Liver (tissue), 9 donors: ENCODE data around the gene SYCE3. TPM values are rescaled to one million over a fixed set of nuclear protein-coding genes. Genes with fewer than 3 reads are reported as not detected.
"Not testable (repeated sequence)": the region's sequence is repeated elsewhere in the genome, so short reads cannot be mapped to it uniquely, and the experiment has no call there.

Experiments
- DNase-seq: peaks from one replicate; pipeline ENCODE4 v3.0.0-alpha.2; 2017; ENCODE audit warnings: low spot score
- H3K27ac ChIP-seq, 2 donors: one replicate each; pipeline ENCODE4 v1.7.0; 2013; ENCODE audit warnings: inconsistent platforms in 2 of 2, low read length in 2 of 2, control low read depth in 1 of 2, low read depth in 1 of 2, mild to moderate bottlenecking in 1 of 2
- H3K27me3 ChIP-seq, 4 donors: one replicate each; pipeline versions ENCODE4 v1.6.1 to v1.7.0; 2013; ENCODE audit warnings: low read length in 3 of 4, inconsistent platforms in 1 of 4, mild to moderate bottlenecking in 1 of 4, moderate library complexity in 1 of 4; ENCODE audit not compliant: control insufficient read depth in 4 of 4, insufficient read depth in 4 of 4
- H3K36me3 ChIP-seq, 4 donors: one replicate each; pipeline versions ENCODE4 v1.6.1 to v1.7.0; 2013; ENCODE audit warnings: low read length in 3 of 4, mild to moderate bottlenecking in 3 of 4, low read depth in 1 of 4, moderate library complexity in 1 of 4; ENCODE audit not compliant: control insufficient read depth in 4 of 4, insufficient read depth in 3 of 4
- H3K4me1 ChIP-seq, 4 donors: one replicate each; pipeline versions ENCODE4 v1.6.1 to v1.7.0; 2013; ENCODE audit warnings: low read length in 3 of 4, mild to moderate bottlenecking in 3 of 4, moderate library complexity in 1 of 4; ENCODE audit not compliant: control insufficient read depth in 4 of 4, insufficient read depth in 4 of 4
- H3K4me3 ChIP-seq, 3 donors: one replicate each; pipeline versions ENCODE4 v1.6.1 to v1.7.0; 2013; ENCODE audit warnings: low read length in 3 of 3, control low read depth in 1 of 3, low read depth in 1 of 3, mild to moderate bottlenecking in 1 of 3
- H3K9ac ChIP-seq, 2 donors: one replicate each; pipeline ENCODE4 v1.7.0; 2013; ENCODE audit warnings: low read length in 2 of 2, mild to moderate bottlenecking in 2 of 2, moderate library complexity in 2 of 2, control low read depth in 1 of 2, low read depth in 1 of 2
- H3K9me3 ChIP-seq, 4 donors: one replicate each; pipeline versions ENCODE4 v1.6.1 to v1.7.0; 2013; ENCODE audit warnings: low read length in 3 of 4; ENCODE audit not compliant: control insufficient read depth in 4 of 4
- CTCF ChIP-seq: fragments of 150-350 bp; IDR thresholded peaks from 2 replicates; pipeline ENCODE4 v1.5.1; 2017; ENCODE audit warnings: improper control_type of control experiment, low read depth, low read length; ENCODE audit not compliant: missing input control
- FOXA1 ChIP-seq: IDR thresholded peaks from 2 replicates; pipeline ENCODE4 v1.6.1; 2016; ENCODE audit warnings: antibody characterized with exemption
- FOXA2 ChIP-seq: IDR thresholded peaks from 2 replicates; pipeline ENCODE4 v1.6.1; 2016; ENCODE audit warnings: antibody characterized with exemption
- HNF4A ChIP-seq, 2 donors: conservative IDR thresholded peaks; 2 replicates each; pipeline ENCODE4 v1.6.1; 2016; ENCODE audit warnings: antibody characterized with exemption in 2 of 2, mild to moderate bottlenecking in 2 of 2
- JUND ChIP-seq, 2 donors: IDR thresholded peaks; 2 replicates each; pipeline ENCODE4 v1.6.1; 2016; ENCODE audit warnings: antibody characterized with exemption in 2 of 2
- RAD21 ChIP-seq, 2 donors: IDR thresholded peaks; 2 replicates each; pipeline ENCODE4 v1.6.1; 2016; ENCODE audit warnings: antibody characterized with exemption in 2 of 2, mild to moderate bottlenecking in 2 of 2
- RXRA ChIP-seq, 2 donors: IDR thresholded peaks; 2 replicates each; pipeline ENCODE4 v1.6.1; 2017 to 2018; ENCODE audit warnings: antibody characterized with exemption in 2 of 2, mild to moderate bottlenecking in 1 of 2
- SP1 ChIP-seq: IDR thresholded peaks from 2 replicates; pipeline ENCODE4 v1.6.1; 2018; ENCODE audit warnings: antibody characterized with exemption, mild to moderate bottlenecking
- YY1 ChIP-seq: IDR thresholded peaks from 2 replicates; pipeline ENCODE4 v1.6.1; 2016; ENCODE audit warnings: antibody characterized with exemption, mild to moderate bottlenecking
- ZBTB33 ChIP-seq: IDR thresholded peaks from 2 replicates; pipeline ENCODE4 v1.6.1; 2016; ENCODE audit warnings: antibody characterized with exemption
- WGBS: extraction: QIAGEN DNeasy Blood & Tissue Kit; methylation state at CpG from one replicate; pipeline ENCODE4 v1.1.7; 2013; 5-methylcytosine and 5-hydroxymethylcytosine counted together
- polyA plus RNA-seq, 2 donors: library from polyadenylated mRNA; stranded (reverse) in 1 of 2; unstranded in 1 of 2; fragments of 200-250 nt in 1 of 2; fragments of >200 nt in 1 of 2; fragmentation: Nextera tagmentation in 1 of 2; extraction: Ambion mirVana in 1 of 2; gene quantifications; one replicate each; pipeline versions ENCODE4 v1.2.1 to v1.2.3, GENCODE V29; 2013 to 2015
- total RNA-seq, 2 donors: library from RNA; depleted of rRNA; stranded (reverse); fragments of >200 nt; gene quantifications; one replicate each; pipeline ENCODE4 v1.2.3, GENCODE V29; 2014
- donor health status: healthy.
- donor health status: healthy.
- donor health status: healthy.
- donor health status: healthy.
- donor health status: healthy.

SYCE3 gene
- total and polyA plus RNA-seq, 4 donors: 0.45 to 2.2 TPM; not detected in 2

DNA sequence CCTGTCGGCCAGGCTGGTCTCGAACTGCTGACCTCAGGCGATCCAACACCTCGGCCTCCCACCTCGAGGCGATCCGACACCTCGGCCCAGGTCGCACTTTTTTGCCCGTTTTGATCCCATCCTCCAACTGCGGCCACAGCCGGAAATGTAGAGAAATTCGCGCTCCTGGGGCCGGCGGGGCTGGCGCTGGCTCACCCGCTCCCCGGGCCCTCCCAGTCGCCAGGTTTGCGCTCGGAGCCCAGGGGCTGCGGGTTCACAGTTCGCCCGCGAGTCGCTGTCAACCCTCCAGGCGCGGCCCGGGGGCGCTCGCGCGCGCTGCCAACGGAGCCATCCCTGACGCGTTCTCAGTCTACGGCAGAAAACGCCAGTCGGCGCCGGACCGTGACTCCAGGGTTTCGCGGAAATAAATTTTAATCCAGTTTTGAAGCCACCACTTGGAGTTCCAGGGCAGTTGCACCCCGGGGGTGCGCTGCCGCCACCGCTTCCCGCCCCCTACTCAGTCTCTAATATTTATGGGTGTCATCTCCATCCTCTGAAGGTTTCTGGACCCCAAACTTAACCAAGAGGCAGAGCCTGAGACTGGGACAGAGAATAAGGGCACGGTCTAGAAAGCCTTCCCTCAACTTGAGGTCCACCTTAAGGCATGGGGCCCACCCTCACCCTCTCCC, 18.5 kb downstream of the SYCE3 start:
- Histone ChIP-seq H3K4me1 (peaks cover 0 to 18% (median 8%) of the 10 kb centered on the region in 4 donors), H3K36me3 (no peaks in the 10 kb centered on the region), H3K9me3 (no peaks in the 10 kb centered on the region), H3K9ac (peak overlapping the region in 1 of 2 donors; percentile 66), H3K27me3 (no peaks in the 10 kb centered on the region), H3K27ac (peak overlapping the region; percentile 65 to 71), H3K4me3 (peak overlapping the region in 1 of 3 donors; percentile 21)
- 8% methylated on average over 52 of the region's 52 CpGs for WGBS
- peak; percentile 74 for DNase-seq
- TF ChIP-seq RXRA (IDR thresholded peaks at IDR 0.05) (peak in 1 of 2 donors; percentile 19), CTCF (peak; percentile 47), HNF4A (conservative IDR thresholded peaks at IDR 0.05) (peak; percentile 26), SP1 (peak; percentile 45), YY1 (peak; percentile 48), RAD21 (IDR thresholded peaks at IDR 0.05) (peak in 1 of 2 donors; percentile 67), FOXA2 (no peak), FOXA1 (no peak)

GRCh38 chr22:50542416-50542927, 20.2 kb downstream of the SYCE3 start:
- TF ChIP-seq CTCF (peak; percentile 19), ZBTB33 (no peak)
- Histone ChIP-seq H3K4me3 (no peak overlapping the region), H3K4me1 (peaks cover 0 to 18% (median 5%) of the 10 kb centered on the region in 4 donors), H3K9ac (no peak overlapping the region), H3K27me3 (no peaks in the 10 kb centered on the region), H3K9me3 (no peaks in the 10 kb centered on the region), H3K36me3 (no peaks in the 10 kb centered on the region), H3K27ac (peak overlapping the region; percentile 96 to 100)
- WGBS: 90% methylated on average over 19 of the region's 19 CpGs
- no peak for DNase-seq

DNA sequence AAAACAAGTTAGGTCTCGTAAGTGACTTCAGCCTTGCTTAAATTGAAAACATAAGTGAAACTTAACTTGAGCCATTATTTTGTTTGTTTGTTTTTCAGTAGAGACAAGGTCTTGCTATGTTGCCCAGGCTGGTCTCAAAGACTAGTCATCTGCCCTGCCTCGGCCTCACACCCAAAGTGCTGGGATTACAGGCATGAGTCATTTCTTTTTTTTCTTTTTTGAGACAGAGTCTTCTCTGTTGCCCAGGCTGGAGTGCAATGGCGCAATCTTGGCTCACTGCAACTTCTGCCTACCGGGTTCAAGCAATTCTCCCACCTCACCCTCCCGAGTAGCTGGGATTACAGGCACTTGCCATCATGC, 21.1 kb downstream of the SYCE3 start:
- Histone ChIP-seq H3K4me1 (peaks cover 0 to 18% (median 5%) of the 10 kb centered on the region in 4 donors), H3K27ac (peak overlapping the region; percentile 96 to 100)
- H3K36me3 ChIP-seq, DNase-seq, H3K9me3 ChIP-seq, H3K9ac ChIP-seq, H3K27me3 ChIP-seq, H3K4me3 ChIP-seq: not testable (repeated sequence)
- TF ChIP-seq JUND (IDR thresholded peaks at IDR 0.05) (peak; percentile 31 to 55), HNF4A (conservative IDR thresholded peaks at IDR 0.05) (peak in 1 of 2 donors; percentile 9)
- WGBS: 68% methylated on average over 5 of the region's 5 CpGs
